ENCODE data around the gene ZNF132.
A peak's percentile ranks its signal among the peaks of the same experiment; 100 is the strongest.
"Not testable (repeated sequence)": the region's sequence is repeated elsewhere in the genome, so short reads cannot be mapped to it uniquely, and the experiment has no call there.

The ZNF132 gene

GRCh38 chr19:58406818-58407657 is 32.9 kb downstream of the ZNF132 start (continued):
- TF ChIP-seq PRDM10 (tag by site-specific recombination; IDR thresholded peaks at IDR 0.05), result peak; percentile 73
- peak; percentile 45; the same call in 1 of the 2 replicates for TF ChIP-seq PBX3 (CRISPR knock-in tag; IDR thresholded peaks at IDR 0.05)
- TF ChIP-seq SCRT1 (tag by site-specific recombination; IDR thresholded peaks at IDR 0.05; ENCODE audit: borderline replicate concordance), result peak; percentile 62; the same call in 1 of the 2 replicates

GRCh38 chr19:58403920-58404478 is 36.0 kb downstream of the ZNF132 start:
- ChIA-PET CTCF (interaction anchor here (1.1 kb wide), 1 partner anchor 72 kb away, joined by 8 read pairs; the partner anchor contains the start of gene ZNF446), POLR2A (interaction anchor here (0.7 to 1.7 kb wide), 2 partner anchors 42 to 66 kb away, joined by 5 to 6 read pairs; partner anchors contain the start of gene ZNF497)
- not testable (repeated sequence) for H3K27ac ChIP-seq (ENCODE audit: extremely low read depth, low read depth, low read length); H3K36me3 ChIP-seq (ENCODE audit: control insufficient read depth in 2 of 2, insufficient read depth in 1 of 2, low read length in 2 of 2); H3K9me3 ChIP-seq (ENCODE audit: control insufficient read depth, insufficient read depth, low read depth, low read length); H3K4me1 ChIP-seq (ENCODE audit: control insufficient read depth, insufficient read depth, low read length); H3K4me3 ChIP-seq (ENCODE audit: low read depth, low read length)
- TF ChIP-seq ZNF362 (tag by site-specific recombination; IDR thresholded peaks at IDR 0.05), result peak; percentile 57; the same call in 1 of the 2 replicates
- peak; percentile 49; the same call in 1 of the 2 replicates for TF ChIP-seq BCL11B (tag by site-specific recombination; IDR thresholded peaks at IDR 0.05; ENCODE audit: low read depth)
- TF ChIP-seq ZFHX2 (tag by site-specific recombination; conservative IDR thresholded peaks at IDR 0.05), result 0 out of 2 replicates have a peak, but pooled peaks have one; percentile 16
- TF ChIP-seq KLF1 (tag by site-specific recombination; IDR thresholded peaks at IDR 0.05), result peak; percentile 42; the same call in 1 of the 2 replicates
- TF ChIP-seq ZNF510 (tag by site-specific recombination; IDR thresholded peaks at IDR 0.05; ENCODE audit: insufficient replicate concordance), result peak; percentile 69
- TF ChIP-seq EGR2 (tag by site-specific recombination; IDR thresholded peaks at IDR 0.05; ENCODE audit: low read depth), result peak; percentile 44; the same call in 1 of the 2 replicates

- no peaks in the 10 kb centered on the region for H3K9me3 ChIP-seq (ENCODE audit: control insufficient read depth, insufficient read depth, low read depth, low read length)
- no peak overlapping the region for H3K27ac ChIP-seq (ENCODE audit: extremely low read depth, low read depth, low read length)
- ChIA-PET POLR2A (interaction anchor here (0.6 to 1.7 kb wide), 2 partner anchors 20 to 39 kb away, joined by 4 to 5 read pairs; partner anchors contain the start of gene ZNF497), CTCF (no interaction called here)
- H3K4me3 ChIP-seq (ENCODE audit: low read depth, low read length), result peak overlapping the region; percentile 66
- peaks cover 0 to 5% of the 10 kb centered on the region in 2 experiments; a peak in 2 of 3 replicates for H3K36me3 ChIP-seq (ENCODE audit: control insufficient read depth in 2 of 2, insufficient read depth in 1 of 2, low read length in 2 of 2)
- TF ChIP-seq ZNF362 (tag by site-specific recombination; IDR thresholded peaks at IDR 0.05) (peak; percentile 51; the same call in 1 of the 2 replicates), ZNF280D (tag by site-specific recombination; IDR thresholded peaks at IDR 0.05) (no peak), ZNF660 (tag by site-specific recombination; IDR thresholded peaks at IDR 0.05) (0 out of 2 replicates have a peak, but pooled peaks have one; percentile 3)
- H3K4me1 ChIP-seq (ENCODE audit: control insufficient read depth, insufficient read depth, low read length), result peaks cover 3% of the 10 kb centered on the region; the same call in 1 of the 2 replicates
Measured at GRCh38 chr19:58401840-58402421, 38.0 kb downstream of the ZNF132 start.
